ENCODE data around the gene PTGS2.

DNA sequence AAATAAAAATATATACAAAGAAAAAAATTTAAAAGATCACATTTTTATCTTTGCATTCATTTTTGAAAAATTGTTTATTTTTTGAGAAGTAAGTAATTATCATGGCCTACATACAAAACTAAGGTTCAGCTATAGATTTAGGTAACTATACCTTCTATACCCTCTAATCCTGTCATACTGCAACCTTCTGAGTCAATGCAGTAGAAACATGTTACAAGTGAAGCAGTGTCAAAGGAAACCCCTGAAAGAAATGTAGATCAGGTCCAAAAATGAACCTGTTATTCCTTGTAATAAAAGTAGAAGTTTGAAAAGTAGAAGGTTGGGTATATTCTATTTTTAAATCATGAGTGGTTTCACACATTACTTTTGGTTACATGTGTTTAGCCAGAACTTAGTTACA is 51.3 kb downstream of the PTGS2 start:
- TF ChIP-seq POLR2A (IDR thresholded peaks at IDR 0.05; ENCODE audit: low read length), result no peak
- no peak for TF ChIP-seq GATA1 (IDR thresholded peaks at IDR 0.05; ENCODE audit: low read depth, low read length)

Data from erythroblast (primary cell).